Measurements from ENCODE around the gene DHRSX.
A peak's percentile ranks its signal among the peaks of the same experiment; 100 is the strongest.

The DHRSX gene

DNA sequence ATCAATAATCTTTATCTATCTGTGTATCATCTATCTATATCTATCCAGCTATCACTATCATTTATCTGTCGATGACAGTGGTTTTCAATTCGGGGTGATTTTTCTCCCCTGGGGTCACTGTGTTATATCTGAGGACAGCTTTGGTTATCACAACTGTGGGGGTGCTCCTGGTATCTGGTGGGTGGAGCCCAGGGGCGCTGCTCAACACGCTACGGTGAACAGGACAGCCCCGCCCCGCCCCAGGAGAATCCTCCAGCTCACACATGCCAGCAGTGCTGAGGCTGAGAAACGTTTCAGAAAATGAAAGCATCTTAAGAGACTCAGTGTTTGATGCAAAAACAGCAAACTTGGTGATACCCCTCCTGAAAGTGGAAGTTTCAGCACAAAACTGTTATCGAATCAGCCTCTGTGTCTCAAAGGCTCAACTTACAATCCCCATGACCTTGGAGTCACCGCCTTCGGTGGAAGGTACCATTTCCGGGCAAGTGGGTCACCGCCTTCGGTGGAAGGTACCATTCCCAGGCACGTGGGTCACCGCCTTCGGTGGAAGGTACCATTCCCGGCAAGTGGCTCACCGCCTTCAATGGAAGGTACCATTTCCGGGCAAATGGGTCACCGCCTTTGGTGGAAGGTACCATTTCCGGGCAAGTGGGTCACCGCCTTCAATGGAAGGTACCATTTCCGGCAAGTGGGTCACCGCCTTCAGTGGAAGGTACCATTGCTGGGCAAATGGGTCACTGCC, 315.3 kb downstream of the DHRSX start:
- DNase-seq = peak in 1 of 10 donors; percentile 29
- intact Hi-C loops (cut with DNase I) = no loop called here

DNA sequence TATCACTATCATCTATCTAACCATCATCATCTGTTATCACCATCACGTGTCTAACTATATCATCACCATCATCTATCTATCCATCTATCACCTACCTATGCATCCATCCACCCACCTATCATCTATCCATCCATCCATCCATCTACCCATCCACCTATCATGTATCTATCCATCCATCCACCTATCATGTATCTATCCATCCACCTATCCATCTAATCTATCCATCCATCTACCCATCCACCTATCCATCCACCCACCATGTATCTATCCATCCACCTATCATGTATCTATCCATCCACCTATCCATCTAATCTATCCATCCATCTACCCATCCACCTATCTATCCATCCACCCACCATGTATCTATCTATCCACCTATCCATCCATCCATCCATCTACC, 316.7 kb downstream of the DHRSX start:
- intact Hi-C loops (cut with DNase I) = no loop called here
- no peak for DNase-seq

DNA sequence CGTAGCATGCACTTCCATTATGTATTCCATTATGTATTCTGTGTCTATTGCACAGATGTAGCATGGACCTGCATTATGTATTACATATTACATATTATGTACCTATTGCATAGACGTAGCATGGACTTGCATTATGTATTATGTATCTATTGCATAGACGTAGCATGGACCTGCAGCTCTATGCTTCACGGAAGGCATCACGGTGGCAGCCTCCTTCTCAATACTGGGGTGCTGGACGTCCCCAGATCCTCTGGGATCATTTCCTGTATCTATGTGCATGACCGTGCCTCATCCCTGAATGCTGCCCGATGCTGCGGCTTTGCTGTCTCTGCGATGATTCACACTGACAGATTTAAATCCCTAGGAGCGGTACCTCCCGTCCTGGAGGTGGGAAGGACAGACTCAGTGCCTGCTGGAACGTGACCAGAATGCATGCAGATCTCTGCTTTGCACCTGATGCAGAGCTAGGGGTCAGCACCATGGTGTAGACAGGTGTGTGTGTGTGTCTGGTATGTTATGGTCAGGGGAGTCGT, 317.5 kb downstream of the DHRSX start:
- peak in 2 of 10 donors; percentile 9 to 64 for DNase-seq
- intact Hi-C loops (cut with DNase I) = no loop called here

DNA sequence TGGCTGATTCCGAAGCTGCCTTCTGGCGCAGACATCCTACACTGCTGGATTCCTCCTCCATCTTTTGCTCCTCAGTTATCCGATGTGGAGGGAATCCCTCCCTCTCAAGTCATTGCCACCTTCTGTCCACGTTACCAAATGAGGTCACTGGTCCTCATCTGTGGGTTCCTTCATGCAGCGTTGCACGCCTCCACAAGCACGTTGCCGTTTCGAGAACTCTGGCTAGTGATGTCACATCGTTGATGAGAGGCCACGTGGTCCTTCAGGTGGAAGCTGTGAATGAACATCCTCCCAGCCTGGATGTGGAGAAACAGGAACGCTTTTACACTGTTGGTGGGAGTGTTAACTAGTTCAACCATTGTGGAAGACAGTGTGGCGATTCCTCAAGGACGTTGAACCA, 323.2 kb downstream of the DHRSX start:
- DNase-seq = no peak
- intact Hi-C loops (cut with DNase I) = no loop called here

DNA sequence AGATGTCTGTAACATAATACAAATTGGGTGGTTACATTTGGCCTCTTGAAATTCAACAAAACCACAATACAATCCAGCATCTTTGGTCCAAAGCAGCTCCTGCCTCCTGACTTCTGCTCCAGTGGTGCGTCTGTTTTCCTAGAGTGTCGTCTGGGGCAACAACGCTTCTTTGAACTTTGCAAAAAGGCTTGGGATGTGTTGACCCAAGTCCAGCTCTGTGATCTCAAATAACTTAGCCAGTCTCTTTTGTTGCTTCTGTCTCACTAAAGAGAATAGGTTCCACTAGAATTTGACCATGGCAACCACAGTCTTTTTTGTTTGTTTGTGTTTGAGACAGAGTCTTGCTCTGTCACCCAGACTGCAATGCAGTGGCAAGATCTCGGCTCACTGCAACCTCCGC, 324.0 kb downstream of the DHRSX start:
- DNase-seq = no peak
- intact Hi-C loops (cut with DNase I) = no loop called here

DNA sequence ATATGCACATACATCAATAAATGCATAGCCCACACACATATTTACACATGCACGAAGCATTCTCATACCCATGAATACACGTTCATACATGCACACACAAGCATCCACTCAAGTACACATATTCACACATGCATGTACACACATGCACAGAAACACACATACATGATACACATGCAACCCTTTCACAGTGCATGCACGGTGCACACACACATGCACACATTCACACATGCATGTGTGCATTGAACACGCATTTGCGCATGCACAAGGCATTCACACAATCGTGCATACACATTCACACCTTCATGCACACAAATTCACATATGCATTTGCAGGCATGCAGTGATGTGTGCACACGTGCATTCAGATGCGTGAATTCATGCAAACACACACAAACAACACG, 324.5 kb downstream of the DHRSX start:
- intact Hi-C loops (cut with DNase I) = no loop called here
- peak in 1 of 10 donors; percentile 29 for DNase-seq

DNA sequence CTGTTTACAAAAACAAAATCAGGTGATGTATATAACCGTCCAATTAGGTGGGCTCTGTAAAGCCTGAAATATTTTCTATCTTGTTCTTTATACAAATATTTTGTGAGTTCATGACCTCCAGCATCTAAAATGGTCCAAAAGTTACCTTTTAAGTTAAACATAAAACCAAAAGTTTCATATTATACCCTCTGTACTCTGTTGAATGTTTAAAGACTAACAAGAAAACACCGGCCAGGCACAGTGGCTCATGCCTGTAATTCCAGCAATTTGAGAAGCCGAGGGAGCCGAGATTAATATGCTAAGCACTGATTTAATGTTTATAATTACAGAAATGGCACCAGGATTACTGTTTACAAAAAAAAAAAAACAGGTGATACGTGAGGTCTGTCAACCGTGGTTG, 328.4 kb downstream of the DHRSX start:
- intact Hi-C loops (cut with DNase I) = no loop called here
- DNase-seq = no peak

All from posterior cingulate gyrus (tissue), 11 donors.